Pancreas (tissue), 10 donors: ENCODE data around the gene HHAT. TPM values are rescaled to one million over a fixed set of nuclear protein-coding genes. Genes with fewer than 3 reads are reported as not detected.

Source experiments
- ATAC-seq, 4 donors: fragments of 200-7000 bp; cut with Tn5 transposase; one replicate each; pipeline versions ENCODE4 v1.8.0 to v1.9.1; 2020; ENCODE audit warnings: mild to moderate bottlenecking in 4 of 4, moderate library complexity in 4 of 4
- DNase-seq, 6 donors: peaks; one replicate each; pipeline ENCODE4 v3.0.0-alpha.2; 2020
- FAIRE-seq: peaks from 2 replicates; lab custom pipeline; 2012; peaks lifted over from hg19 to GRCh38; lab: Jason Lieb, UNC
- H3K27ac ChIP-seq, 4 donors: fragments of 200-600 bp; sonication (generic); 1 replicate in 3 of 4; 2 replicates in 1 of 4; pipeline versions ENCODE4 v1.5.0 to v1.8.0; 2020
- H3K27me3 ChIP-seq, 4 donors: fragments of 200-600 bp; one replicate each; pipeline ENCODE4 v1.8.0; 2021
- H3K36me3 ChIP-seq, 3 donors: fragments of 200-600 bp; sonication (generic) in 1 of 3; one replicate each; pipeline versions ENCODE4 v1.5.0 to v1.8.0; 2020 to 2021
- H3K4me1 ChIP-seq, 3 donors: fragments of 200-600 bp; one replicate each; pipeline ENCODE4 v1.8.0; 2021
- H3K4me3 ChIP-seq, 4 donors: fragments of 200-600 bp; sonication (generic) in 2 of 4; one replicate each; pipeline versions ENCODE4 v1.5.0 to v1.8.0; 2020 to 2021
- H3K9me3 ChIP-seq, 4 donors: fragments of 200-600 bp; one replicate each; pipeline ENCODE4 v1.8.0; 2021
- WGBS, 2 donors: extraction: QIAGEN DNeasy Blood & Tissue Kit; methylation state at CpG; one replicate each; pipeline ENCODE4 v1.1.7; 2013; 5-methylcytosine and 5-hydroxymethylcytosine counted together
- intact Hi-C, 3 donors: fragments of 100-400 bp; cut with DNase I; formaldehyde crosslinking; loops; one replicate each; pipeline versions ENCODE4 v1.11.1 to v1.14.2; 2022
- polyA plus RNA-seq, 2 donors: library from polyadenylated mRNA; stranded (reverse); fragments of 200-250 nt; gene quantifications; one replicate each; pipeline ENCODE4 v1.2.3, GENCODE V29; 2013
- total RNA-seq, 6 donors: library from RNA; stranded (reverse); fragmentation: NEBNext Ultra II Directional in 4 of 6; extraction: Animal tissue kit (Norgen Biotek cat#: 25700) in 4 of 6; gene quantifications; one replicate each; pipeline versions ENCODE4 v1.2.1 to v1.2.4, GENCODE V29; 2021 to 2023
- TF ChIP-seq, protein P1 (sequence below), 4 donors: fragments of 200-600 bp; sonication (generic) in 3 of 4; IDR thresholded peaks; one replicate each; pipeline versions ENCODE4 v1.5.0 to v1.8.0; 2021; ENCODE audit warnings: antibody characterized with exemption in 4 of 4
- donor health status: healthy with polysubstance abuse.
- donor health status: DM: no; HTN: no; CAD: no; lungs with moderate emphysema.
- donor health status: DM: no; HTN: no; CAD: no.
- donor health status: control.
- donor health status: control.
- donor health status: Bipolar disorder and iron deficiency.
- donor health status: DM: yes; HTN: yes; CAD: no.
- donor health status: DM: no; HTN: no; CAD: no.
- donor health status: DM: no; HTN: no; CAD: no.
- donor health status: DM: yes; HTN: yes; CAD: no.

The HHAT gene
- total and polyA plus RNA-seq, 8 donors, result 1.3 to 4.1 (median 2.4) TPM

DNA sequence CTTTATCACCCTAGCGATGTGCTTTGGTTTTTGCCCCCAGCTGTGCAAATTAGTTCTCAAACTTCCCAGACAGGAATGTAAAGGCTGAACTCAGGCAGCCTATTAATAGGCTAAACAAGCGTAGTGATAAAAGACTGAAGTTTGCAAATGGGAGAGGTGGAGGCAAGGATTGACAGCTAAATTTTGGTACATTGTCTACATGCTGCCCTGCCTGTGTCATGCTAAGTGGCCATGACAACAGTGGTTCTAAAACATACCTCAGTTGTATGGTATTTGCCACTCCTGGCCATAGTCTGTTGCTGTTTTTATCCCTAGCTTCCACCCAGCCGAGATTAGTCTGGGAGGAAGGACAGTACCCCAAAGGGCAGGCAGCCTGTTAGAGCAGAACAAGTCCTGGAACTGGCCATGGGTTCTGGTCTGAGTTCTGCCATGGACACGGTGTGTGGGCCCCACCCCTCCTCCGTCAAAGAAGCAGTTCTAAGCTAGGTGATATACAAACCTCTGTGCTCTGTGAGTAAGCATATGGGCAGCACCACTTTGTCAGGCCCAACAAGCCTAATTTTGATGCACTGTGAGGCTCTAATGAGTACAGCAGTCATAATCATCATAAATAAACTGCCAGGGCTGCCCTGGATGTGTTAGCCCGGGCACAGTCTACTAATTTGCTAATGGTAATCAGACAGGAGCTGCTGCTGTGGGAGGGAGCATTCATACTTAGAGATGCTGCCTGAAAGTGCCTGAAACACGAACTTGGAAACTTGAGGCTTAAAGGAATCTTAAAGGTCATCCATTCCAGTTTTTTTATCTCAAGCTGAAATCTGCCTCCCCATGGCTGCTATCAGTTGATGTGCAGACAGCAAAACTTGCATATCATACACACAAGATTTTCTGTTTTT lies 177.1 kb downstream of the HHAT start:
- H3K4me3 ChIP-seq, result no peak overlapping the region
- DNase-seq (no peak), ATAC-seq (no peak), FAIRE-seq (no peak)
- TF ChIP-seq, protein P1, sequence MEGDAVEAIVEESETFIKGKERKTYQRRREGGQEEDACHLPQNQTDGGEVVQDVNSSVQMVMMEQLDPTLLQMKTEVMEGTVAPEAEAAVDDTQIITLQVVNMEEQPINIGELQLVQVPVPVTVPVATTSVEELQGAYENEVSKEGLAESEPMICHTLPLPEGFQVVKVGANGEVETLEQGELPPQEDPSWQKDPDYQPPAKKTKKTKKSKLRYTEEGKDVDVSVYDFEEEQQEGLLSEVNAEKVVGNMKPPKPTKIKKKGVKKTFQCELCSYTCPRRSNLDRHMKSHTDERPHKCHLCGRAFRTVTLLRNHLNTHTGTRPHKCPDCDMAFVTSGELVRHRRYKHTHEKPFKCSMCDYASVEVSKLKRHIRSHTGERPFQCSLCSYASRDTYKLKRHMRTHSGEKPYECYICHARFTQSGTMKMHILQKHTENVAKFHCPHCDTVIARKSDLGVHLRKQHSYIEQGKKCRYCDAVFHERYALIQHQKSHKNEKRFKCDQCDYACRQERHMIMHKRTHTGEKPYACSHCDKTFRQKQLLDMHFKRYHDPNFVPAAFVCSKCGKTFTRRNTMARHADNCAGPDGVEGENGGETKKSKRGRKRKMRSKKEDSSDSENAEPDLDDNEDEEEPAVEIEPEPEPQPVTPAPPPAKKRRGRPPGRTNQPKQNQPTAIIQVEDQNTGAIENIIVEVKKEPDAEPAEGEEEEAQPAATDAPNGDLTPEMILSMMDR (IDR thresholded peaks at IDR 0.05), result no peak
- no peaks in the 10 kb centered on the region for H3K9me3 ChIP-seq
- H3K36me3 ChIP-seq, result no peaks in the 10 kb centered on the region
- H3K4me1 ChIP-seq, result no peaks in the 10 kb centered on the region
- H3K27ac ChIP-seq, result no peak overlapping the region
- WGBS, 2 donors, result 58 to 66% methylated on average over 7 of the region's 7 CpGs
- no peaks in the 10 kb centered on the region for H3K27me3 ChIP-seq
- intact Hi-C loops, result no loop called here

DNA sequence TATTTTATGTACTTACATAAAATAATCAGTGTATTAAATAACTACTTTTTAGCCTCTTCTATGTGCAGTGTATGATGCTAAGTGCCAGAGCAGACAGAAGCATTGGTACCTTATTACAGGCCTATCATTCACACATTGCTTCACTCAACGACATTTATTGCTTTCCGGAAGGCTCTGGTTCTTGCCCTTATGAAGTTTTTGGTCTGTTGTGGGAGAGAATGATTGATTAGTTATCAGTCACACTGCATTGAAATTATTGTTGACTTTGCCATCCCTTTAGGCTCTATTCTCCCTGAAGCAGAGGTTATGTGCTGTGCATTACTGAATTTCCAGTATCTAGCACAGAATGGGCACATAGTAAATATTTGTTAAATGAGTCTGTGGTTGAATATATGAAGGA lies 178.0 kb downstream of the HHAT start:
- TF ChIP-seq, protein P1 (IDR thresholded peaks at IDR 0.05), result no peak
- FAIRE-seq (no peak), DNase-seq (no peak), ATAC-seq (no peak)
- WGBS, 2 donors, result 84 to 91% methylated on average over 2 of the region's 2 CpGs
- Histone ChIP-seq H3K27me3 (no peaks in the 10 kb centered on the region), H3K4me1 (no peaks in the 10 kb centered on the region), H3K27ac (no peak overlapping the region), H3K36me3 (no peaks in the 10 kb centered on the region), H3K4me3 (no peak overlapping the region), H3K9me3 (no peaks in the 10 kb centered on the region)
- intact Hi-C loops, result no loop called here

DNA sequence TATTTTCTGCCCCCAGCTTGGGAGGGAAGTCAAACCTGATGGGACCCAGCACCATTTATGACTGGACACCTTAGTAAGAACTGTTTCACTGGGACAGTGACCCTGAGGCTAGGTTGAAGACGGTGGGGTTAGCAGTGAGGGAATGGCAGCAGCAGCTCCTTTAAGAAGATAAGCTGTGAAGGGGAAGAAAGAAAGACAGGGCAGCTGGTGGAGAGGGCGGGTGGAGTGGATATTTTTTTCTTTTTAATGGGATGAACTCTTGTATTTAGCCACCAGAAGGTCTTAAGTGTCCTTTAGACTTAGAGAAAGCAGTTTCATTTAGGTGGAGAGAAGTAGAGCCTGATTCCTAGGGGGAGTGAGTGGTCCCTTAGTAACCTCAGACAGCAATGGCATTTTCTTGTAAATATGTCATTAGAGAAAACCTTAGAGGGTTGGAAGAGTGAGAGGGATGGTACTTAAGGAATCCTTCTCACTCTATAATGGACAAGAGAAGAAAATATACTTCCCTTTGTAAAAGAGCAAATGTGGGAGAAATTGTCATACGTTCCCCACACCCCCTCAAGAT lies 187.5 kb downstream of the HHAT start:
- Histone ChIP-seq H3K36me3 (no peaks in the 10 kb centered on the region), H3K4me3 (no peak overlapping the region), H3K27ac (no peak overlapping the region), H3K27me3 (no peaks in the 10 kb centered on the region), H3K9me3 (no peaks in the 10 kb centered on the region), H3K4me1 (no peaks in the 10 kb centered on the region)
- 66 to 70% methylated on average over 3 of the region's 3 CpGs for WGBS, 2 donors
- no peak for ATAC-seq
- FAIRE-seq, result no peak
- intact Hi-C loops, result no loop called here
- DNase-seq, result no peak
- TF ChIP-seq, protein P1 (IDR thresholded peaks at IDR 0.05), result no peak

DNA sequence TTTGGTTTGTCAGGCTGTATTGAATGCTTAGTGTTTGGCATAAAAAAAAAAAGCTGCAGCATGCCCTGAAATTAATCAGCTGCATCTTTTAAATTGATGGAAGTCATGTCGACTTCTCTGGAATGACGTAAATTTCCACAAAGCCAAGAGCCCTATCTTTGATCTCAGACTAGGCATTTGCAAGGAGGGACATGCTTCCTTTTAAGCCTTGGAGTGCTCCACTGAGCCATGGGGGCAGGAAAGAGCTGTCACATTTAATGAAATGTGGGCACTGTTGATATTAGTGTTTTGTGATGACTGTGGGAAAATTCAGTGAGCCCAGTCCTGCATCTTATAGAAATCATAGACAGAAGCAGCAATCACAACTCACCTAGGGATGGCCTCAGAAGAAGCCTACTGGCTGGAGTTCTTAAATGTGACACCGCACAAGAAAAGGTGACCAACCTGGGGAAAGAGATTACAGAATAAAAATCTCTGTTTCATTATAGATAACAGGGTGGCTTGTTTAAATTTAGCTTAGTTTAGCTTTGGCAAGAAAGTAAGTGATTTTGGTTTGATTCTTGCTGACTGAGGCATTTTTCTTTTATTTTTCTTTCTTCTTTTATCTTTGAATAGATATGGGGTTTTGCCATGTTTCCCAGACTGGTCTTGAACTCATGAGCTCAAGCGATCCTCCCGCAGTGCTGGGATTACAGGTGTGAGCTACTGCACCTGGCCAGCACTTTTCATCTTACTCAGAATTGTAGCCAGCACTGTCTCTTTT lies 188.2 kb downstream of the HHAT start:
- no peaks in the 10 kb centered on the region for H3K4me1 ChIP-seq
- H3K27me3 ChIP-seq, result no peaks in the 10 kb centered on the region
- H3K27ac ChIP-seq, result no peak overlapping the region
- H3K9me3 ChIP-seq, result no peaks in the 10 kb centered on the region
- FAIRE-seq (no peak), DNase-seq (no peak), ATAC-seq (no peak)
- TF ChIP-seq, protein P1 (IDR thresholded peaks at IDR 0.05), result no peak
- H3K4me3 ChIP-seq, result no peak overlapping the region
- intact Hi-C loops, result no loop called here
- no peaks in the 10 kb centered on the region for H3K36me3 ChIP-seq
- 72 to 82% methylated on average over 5 of the region's 5 CpGs for WGBS, 2 donors
